H9 (cell line): ENCODE measurements around the gene NACC2. TPM values are rescaled to one million over a fixed set of nuclear protein-coding genes. Genes with fewer than 3 reads are reported as not detected.

Experiments
- DNase-seq: peaks from one replicate; pipeline ENCODE4 v3.0.0-alpha.2; 2017
- H2AFZ ChIP-seq: one replicate; pipeline ENCODE4 v1.6.1; 2013; ENCODE audit warnings: mild to moderate bottlenecking, low read length, control low read depth, moderate library complexity
- H2AK5ac ChIP-seq: 2 replicates; pipeline ENCODE4 v1.6.1; 2013; ENCODE audit warnings: low read length, control low read depth, mixed read lengths; ENCODE audit not compliant: insufficient read length
- H2BK120ac ChIP-seq: one replicate; pipeline ENCODE4 v1.6.1; 2013; ENCODE audit warnings: low read depth, mild to moderate bottlenecking, low read length, control low read depth, inconsistent platforms; ENCODE audit not compliant: poor library complexity, severe bottlenecking
- H2BK12ac ChIP-seq: 2 replicates; pipeline ENCODE4 v1.6.1; 2013; ENCODE audit warnings: low read length, control low read depth, mixed read lengths, low read depth; ENCODE audit not compliant: insufficient read length
- H2BK15ac ChIP-seq: 2 replicates; pipeline ENCODE4 v1.6.1; 2013; ENCODE audit warnings: low read depth, low read length, control low read depth
- H2BK20ac ChIP-seq: one replicate; pipeline ENCODE4 v1.6.1; 2013; ENCODE audit warnings: low read depth, mild to moderate bottlenecking, low read length, control low read depth, inconsistent platforms; ENCODE audit not compliant: poor library complexity, severe bottlenecking
- H2BK5ac ChIP-seq: 2 replicates; pipeline ENCODE4 v1.6.1; 2013; ENCODE audit warnings: low read length, control low read depth, mixed read lengths; ENCODE audit not compliant: insufficient read length
- H3K14ac ChIP-seq: 2 replicates; pipeline ENCODE4 v1.6.1; 2013; ENCODE audit warnings: low read length, control low read depth; ENCODE audit not compliant: insufficient read depth
- H3K18ac ChIP-seq: 2 replicates; pipeline ENCODE4 v1.6.1; 2013; ENCODE audit warnings: low read depth, mild to moderate bottlenecking, mixed read lengths, low read length, control low read depth; ENCODE audit not compliant: insufficient read length
- H3K23ac ChIP-seq: 2 replicates; pipeline ENCODE4 v1.6.1; 2013; ENCODE audit warnings: low read length, control low read depth, mixed read lengths, low read depth; ENCODE audit not compliant: insufficient read length
- H3K23me2 ChIP-seq: 2 replicates; pipeline ENCODE4 v1.6.1; 2013; ENCODE audit warnings: low read depth, mild to moderate bottlenecking, mixed read lengths, low read length, control low read depth; ENCODE audit not compliant: insufficient read length, poor library complexity, severe bottlenecking
- H3K27ac ChIP-seq: 2 replicates; pipeline ENCODE4 v1.5.1; 2013; ENCODE audit warnings: low read length, control low read depth, mixed read lengths, low read depth; ENCODE audit not compliant: insufficient read length
- H3K27me3 ChIP-seq: 2 replicates; pipeline ENCODE4 v1.6.1; 2013; ENCODE audit warnings: low read length, control low read depth, inconsistent platforms; ENCODE audit not compliant: insufficient read depth
- H3K4ac ChIP-seq: 2 replicates; pipeline ENCODE4 v1.6.1; 2013; ENCODE audit warnings: low read depth, mild to moderate bottlenecking, control low read depth, inconsistent platforms, low read length, moderate library complexity
- H3K4me1 ChIP-seq: 2 replicates; pipeline ENCODE4 v1.6.1; 2013; ENCODE audit warnings: low read length, control low read depth, inconsistent platforms; ENCODE audit not compliant: insufficient read depth
- H3K4me2 ChIP-seq: 2 replicates; pipeline ENCODE4 v1.6.1; 2013; ENCODE audit warnings: low read length, control low read depth, mixed read lengths; ENCODE audit not compliant: insufficient read length, insufficient read depth
- H3K56ac ChIP-seq: 2 replicates; pipeline ENCODE4 v1.6.1; 2013; ENCODE audit warnings: low read depth, mild to moderate bottlenecking, mixed read lengths, low read length, control low read depth; ENCODE audit not compliant: insufficient read length
- H3K79me1 ChIP-seq: 2 replicates; pipeline ENCODE4 v1.6.1; 2013; ENCODE audit warnings: low read depth, mild to moderate bottlenecking, moderate library complexity, low read length, control low read depth, inconsistent platforms; ENCODE audit not compliant: insufficient read depth, poor library complexity, severe bottlenecking
- H3K79me2 ChIP-seq: 2 replicates; pipeline ENCODE4 v1.6.1; 2013; ENCODE audit warnings: low read length, control low read depth, inconsistent platforms; ENCODE audit not compliant: insufficient read depth
- H3K9ac ChIP-seq: 2 replicates; pipeline ENCODE4 v1.6.1; 2013; ENCODE audit warnings: low read length, control low read depth, mixed read lengths; ENCODE audit not compliant: insufficient read length; ENCODE audit errors: extremely low read depth
- H3K9me3 ChIP-seq: one replicate; pipeline ENCODE4 v1.6.1; 2013; ENCODE audit warnings: low read depth, low read length, inconsistent platforms; ENCODE audit not compliant: control insufficient read depth
- H3T11ph ChIP-seq: one replicate; pipeline ENCODE4 v1.6.1; 2013; ENCODE audit warnings: mild to moderate bottlenecking, low read length, control low read depth, inconsistent platforms
- H4K20me1 ChIP-seq: one replicate; pipeline ENCODE4 v1.6.1; 2013; ENCODE audit not compliant: control insufficient read depth, insufficient read length, insufficient read depth
- H4K5ac ChIP-seq: 2 replicates; pipeline ENCODE4 v1.6.1; 2013; ENCODE audit warnings: low read depth, mild to moderate bottlenecking, mixed read lengths, low read length, control low read depth; ENCODE audit not compliant: insufficient read length
- H4K8ac ChIP-seq: replicated peaks from 2 replicates; pipeline ENCODE4 v1.6.1; 2013; ENCODE audit warnings: low read length, control low read depth, mixed read lengths, low read depth; ENCODE audit not compliant: insufficient read length
- H4K91ac ChIP-seq: 2 replicates; pipeline ENCODE4 v1.6.1; 2013; ENCODE audit warnings: low read depth, mild to moderate bottlenecking, moderate library complexity, mixed read lengths, low read length, control low read depth; ENCODE audit not compliant: insufficient read length
- H3K27ac Mint-ChIP-seq, 3 experiments: 2 replicates in 2 of 3; 3 replicates in 1 of 3; pipeline ENCODE4 v1.8.0; 2020 to 2021; ENCODE audit warnings: mixed read lengths in 3 of 3, mild to moderate bottlenecking in 1 of 3, moderate library complexity in 1 of 3
- H3K27me3 Mint-ChIP-seq: 2 replicates; pipeline ENCODE4 v1.8.0; 2021; ENCODE audit warnings: low read depth, mild to moderate bottlenecking, moderate library complexity, mixed read lengths
- H3K36me3 Mint-ChIP-seq, 3 experiments: 2 replicates in 2 of 3; 3 replicates in 1 of 3; pipeline ENCODE4 v1.8.0; 2020 to 2021; ENCODE audit warnings: low read depth in 3 of 3, mixed read lengths in 3 of 3; ENCODE audit not compliant: insufficient read depth in 1 of 3
- H3K4me1 Mint-ChIP-seq, 2 experiments: 2 replicates each; pipeline ENCODE4 v1.8.0; 2020; ENCODE audit warnings: mixed read lengths in 2 of 2
- H3K4me3 Mint-ChIP-seq, 2 experiments: 2 replicates in 1 of 2; 3 replicates in 1 of 2; pipeline ENCODE4 v1.8.0; 2020 to 2021; ENCODE audit warnings: mild to moderate bottlenecking in 2 of 2, mixed read lengths in 2 of 2, moderate library complexity in 1 of 2
- H3K9me3 Mint-ChIP-seq, 2 experiments: 2 replicates in 1 of 2; 3 replicates in 1 of 2; pipeline ENCODE4 v1.8.0; 2020; ENCODE audit warnings: mild to moderate bottlenecking in 2 of 2, mixed read lengths in 2 of 2, moderate library complexity in 1 of 2
- CTCF ChIP-seq: fragments of 200-600 bp; sonication (generic); conservative IDR thresholded peaks from 3 replicates; pipeline ENCODE4 v1.8.0; 2021; ENCODE audit warnings: antibody characterized with exemption, mild to moderate bottlenecking
- WGBS: extraction: QIAGEN DNeasy Blood & Tissue Kit; methylation state at CpG from one replicate; pipeline ENCODE4 v1.1.7; 2013; ENCODE audit warnings: missing lambda C conversion rate, low lambda C conversion rate, mixed read lengths; ENCODE audit not compliant: insufficient read length; ENCODE audit errors: extremely low coverage; 5-methylcytosine and 5-hydroxymethylcytosine counted together
- total RNA-seq: library from RNA; stranded (reverse); gene quantifications from 2 replicates; pipeline ENCODE4 v1.2.1, GENCODE V29; 2021

Gene NACC2
- total RNA-seq, 1 experiment from 2014 or later, result 11.5 TPM

GRCh38 chr9:136122425-136123383 lies 27.6 kb upstream of the NACC2 start:
- peak; percentile 75 for DNase-seq
- H3K9me3 ChIP-seq, result no peaks in the 10 kb centered on the region

More at GRCh38 chr9:136122425-136123383, 27.6 kb upstream of the NACC2 start:
- peak; percentile 96 for TF ChIP-seq CTCF
- H3K36me3 Mint-ChIP-seq, result no peaks in the 10 kb centered on the region; a peak in 1 of 7 replicates
- Histone ChIP-seq H3K23ac (no peak overlapping the region), H4K8ac (no peak overlapping the region), H2BK12ac (no peak overlapping the region), H3K79me1 (no peaks in the 10 kb centered on the region), H3K4me2 (peak overlapping the region; percentile 8), H4K5ac (no peak overlapping the region), H2AFZ (no peak overlapping the region), H4K91ac (no peak overlapping the region), H3K79me2 (no peaks in the 10 kb centered on the region), H3K9ac (no peak overlapping the region), H2BK20ac (no peak overlapping the region), H3T11ph (no peak overlapping the region), H3K4me1 (no peaks in the 10 kb centered on the region), H3K27me3 (no peaks in the 10 kb centered on the region), H3K23me2 (no peaks in the 10 kb centered on the region), H2BK5ac (no peak overlapping the region), H2BK15ac (no peak overlapping the region), H4K20me1 (no peaks in the 10 kb centered on the region), H3K27ac (no peak overlapping the region), H3K18ac (no peak overlapping the region), H2BK120ac (no peak overlapping the region), H2AK5ac (no peak overlapping the region), H3K56ac (no peak overlapping the region), H3K4ac (no peak overlapping the region), H3K14ac (no peak overlapping the region; the same call in 1 of the 2 replicates)
- peaks cover 3 to 5% of the 10 kb centered on the region in 2 experiments; a peak in 3 of 5 replicates for H3K9me3 Mint-ChIP-seq
- H3K4me3 Mint-ChIP-seq, result no peak overlapping the region
- H3K4me1 Mint-ChIP-seq, result peaks cover 3 to 4% of the 10 kb centered on the region in 2 experiments; a peak in 2 of 4 replicates
- H3K27ac Mint-ChIP-seq, result no peak overlapping the region
- no CpG with 5 or more reads among the region's 45 CpGs for WGBS
- H3K27me3 Mint-ChIP-seq, result peaks cover 20% of the 10 kb centered on the region
